Daoy (cell line): ENCODE measurements around the gene LSM11. TPM values are rescaled to one million over a fixed set of nuclear protein-coding genes. Genes with fewer than 3 reads are reported as not detected.

Source experiments
- DNase-seq: peaks from one replicate; pipeline ENCODE4 v3.0.0-alpha.2; 2015; ENCODE audit warnings: low read depth
- total RNA-seq: library from RNA; depleted of rRNA; stranded (reverse); fragments of >200 nt; shearing (Covaris generic); gene quantifications from 2 replicates; pipeline ENCODE4 v1.2.3, GENCODE V29; 2014

The LSM11 gene
- total RNA-seq, 1 experiment from 2014 or later, result 8.2 TPM

DNA sequence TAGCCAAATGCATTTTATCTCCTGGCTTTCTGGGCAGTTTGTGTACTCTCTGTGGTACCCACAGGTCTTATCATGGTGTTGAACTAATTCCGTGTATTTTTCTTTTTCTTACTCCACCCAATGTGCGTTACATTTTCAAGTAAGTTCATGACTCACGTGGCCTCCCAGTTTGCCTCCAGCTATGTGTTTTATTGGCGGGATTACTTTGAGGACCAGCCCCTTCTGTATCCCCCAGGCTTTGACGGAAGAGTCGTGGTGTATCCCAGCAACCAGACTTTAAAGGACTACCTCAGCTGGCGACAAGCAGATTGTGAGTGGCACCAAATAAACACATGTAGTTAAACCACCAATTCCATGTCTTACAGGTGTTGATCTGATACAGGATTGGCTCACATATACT lies 9.1 kb upstream of the LSM11 start:
- no peak for DNase-seq

DNA sequence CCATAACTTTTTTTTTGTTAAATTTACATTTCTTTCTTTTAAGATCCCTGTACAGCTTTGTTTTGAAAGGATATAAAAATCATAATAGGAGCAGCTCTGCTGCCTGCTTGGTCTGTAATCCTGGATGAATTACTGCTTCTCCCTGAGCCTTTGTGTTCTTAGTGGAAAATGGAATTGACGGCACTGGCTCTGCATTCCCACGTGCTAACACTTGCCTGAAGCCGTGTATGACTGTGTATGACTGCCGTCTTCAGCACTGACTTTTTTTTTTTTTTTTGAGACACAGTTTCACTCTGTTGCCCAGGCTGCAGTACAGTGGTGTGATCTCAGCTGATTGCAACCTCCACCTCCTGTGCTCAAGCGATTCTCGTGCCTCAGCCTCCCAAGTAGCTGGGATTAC lies 7.5 kb upstream of the LSM11 start:
- no peak for DNase-seq

DNA sequence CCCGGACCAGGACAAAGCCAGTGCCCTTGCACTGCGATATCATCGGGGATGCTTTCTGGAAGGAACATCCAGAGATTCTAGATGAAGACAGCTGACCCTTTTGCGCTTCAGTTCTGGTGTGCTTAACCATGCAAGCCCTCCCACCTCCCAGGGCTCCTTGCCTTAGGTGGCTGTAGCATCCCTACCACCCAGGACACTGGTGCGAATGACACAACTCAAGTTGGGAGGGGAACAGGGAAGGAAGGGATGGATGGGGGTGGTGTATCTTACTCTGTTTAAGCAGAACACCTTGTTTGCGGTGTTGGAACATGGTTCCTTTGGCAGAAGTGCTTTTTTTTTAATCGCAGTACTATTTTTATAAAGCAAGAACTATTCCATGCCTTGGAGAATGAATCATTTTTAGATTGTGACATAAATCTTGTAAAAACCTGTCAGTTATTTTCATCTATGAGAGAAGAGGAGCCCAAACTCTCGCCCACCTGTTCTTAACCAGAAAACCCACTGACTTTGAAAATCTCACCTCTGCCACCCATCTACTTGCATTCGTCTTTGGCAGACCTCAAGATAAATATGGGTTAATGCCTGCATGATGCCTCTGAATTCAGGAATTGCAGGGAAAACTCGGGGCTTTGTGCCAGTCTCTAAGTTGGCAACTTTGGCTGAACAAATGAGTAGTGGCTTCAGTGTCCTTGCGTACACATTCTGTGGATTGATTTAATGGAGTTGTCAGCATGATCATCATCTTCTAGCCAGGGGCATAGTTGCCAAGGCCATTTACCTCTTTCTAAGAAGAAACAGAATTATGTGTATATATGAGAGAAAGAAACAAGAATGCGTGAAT lies 3.9 kb upstream of the LSM11 start:
- DNase-seq, result no peak

DNA sequence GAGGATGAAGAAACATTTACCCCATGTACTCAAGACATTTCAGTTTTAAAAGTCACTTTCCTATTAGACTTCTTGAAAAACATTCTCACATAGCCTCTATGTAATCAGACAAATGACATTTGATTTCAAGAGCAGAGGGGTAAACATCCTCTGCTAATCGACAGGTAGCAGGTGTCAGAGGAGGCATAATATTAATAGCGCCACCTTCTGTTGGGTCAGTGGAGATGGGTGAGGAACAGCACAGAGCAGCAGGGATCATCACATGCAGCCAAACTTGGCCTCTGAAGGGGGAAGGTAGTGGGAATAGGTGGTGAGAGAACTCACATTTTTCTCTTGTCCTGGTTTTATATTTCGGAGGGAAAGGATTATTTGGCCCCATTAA lies 3.3 kb upstream of the LSM11 start:
- DNase-seq, result peak; percentile 28

DNA sequence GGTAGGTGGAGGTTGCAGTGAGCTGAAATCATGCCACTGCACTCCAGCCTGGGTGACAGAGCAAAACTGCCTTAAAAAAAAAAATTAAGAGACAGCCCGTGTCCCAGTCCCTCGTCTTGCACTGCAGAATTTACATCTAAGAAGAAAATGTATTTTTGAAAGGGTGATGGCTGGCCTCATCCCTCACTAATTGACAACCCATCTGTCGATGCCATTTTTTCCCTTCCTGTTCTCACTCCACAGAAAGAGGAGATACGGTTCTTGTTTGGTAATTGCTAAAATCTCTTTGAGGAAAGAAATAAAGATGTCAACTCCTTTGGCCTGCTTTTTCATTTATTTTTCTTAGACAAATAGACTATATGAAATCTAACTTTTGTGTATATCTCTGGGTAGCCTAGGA lies 2.4 kb upstream of the LSM11 start:
- DNase-seq, result no peak

DNA sequence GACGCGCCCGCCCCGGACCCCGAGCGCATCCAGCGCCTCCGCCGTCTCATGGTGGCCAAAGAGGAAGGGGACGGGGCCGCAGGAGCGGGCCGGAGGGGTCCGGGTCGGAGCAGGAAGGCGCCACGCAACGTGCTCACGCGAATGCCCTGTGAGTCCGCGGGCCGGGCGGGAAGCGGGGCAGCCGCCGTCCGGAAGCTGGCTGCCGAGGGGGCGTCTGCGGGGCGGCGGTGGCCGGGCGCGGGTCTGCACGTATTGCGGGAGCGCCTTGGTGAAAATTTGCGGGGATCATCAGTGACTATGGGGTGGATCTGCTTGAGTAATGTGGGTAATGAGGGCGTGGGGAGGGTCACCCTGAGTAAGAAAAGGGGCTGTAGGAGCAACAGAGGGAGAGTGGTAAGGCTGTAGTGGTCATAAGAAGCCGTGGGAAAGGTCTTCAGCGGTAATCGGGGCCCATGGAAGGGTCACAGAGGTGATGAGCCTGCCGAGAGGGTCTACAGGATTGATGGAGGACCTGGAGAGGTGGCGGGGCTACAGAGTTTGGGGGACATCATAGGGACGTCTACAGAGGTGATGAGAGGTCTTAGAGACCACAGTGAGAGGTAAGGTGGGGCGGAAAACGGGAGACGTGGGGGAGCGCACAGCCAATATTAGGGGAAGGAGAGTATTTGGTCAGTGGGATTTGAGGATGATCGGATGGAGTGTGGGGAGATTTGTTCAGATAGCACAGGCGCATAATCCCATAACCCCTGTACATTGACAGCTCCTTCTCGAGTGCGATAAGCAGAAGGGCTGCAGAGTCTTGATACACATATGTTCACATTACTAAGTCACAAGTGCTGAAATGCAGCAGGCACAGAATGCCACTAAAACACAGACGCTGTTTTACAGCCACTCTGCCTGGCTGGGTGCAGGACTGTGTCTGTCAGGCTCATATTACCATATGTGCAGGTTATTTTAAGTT lies 819 bp downstream of the LSM11 start:
- peak; percentile 33 for DNase-seq

DNA sequence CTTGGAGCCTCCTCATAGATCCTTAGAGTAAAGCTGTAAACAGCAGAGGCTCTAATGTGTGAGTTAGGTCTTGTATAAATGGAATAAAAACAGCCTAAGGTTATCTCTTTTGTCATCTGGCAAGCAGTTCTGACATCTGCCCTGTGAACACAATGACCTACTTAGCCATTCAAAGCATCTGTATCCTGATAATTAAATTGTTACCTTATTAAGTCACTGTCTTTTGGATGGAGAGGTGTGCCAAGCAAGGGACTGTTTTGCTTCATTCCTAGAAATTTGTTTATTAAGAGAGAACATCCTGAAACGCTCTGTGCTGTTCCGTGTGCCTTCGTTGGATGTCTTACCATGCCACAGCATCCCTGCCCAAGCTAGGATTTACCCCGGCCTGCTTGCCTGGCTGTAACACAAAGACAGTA lies 1.5 kb downstream of the LSM11 start:
- DNase-seq, result no peak

DNA sequence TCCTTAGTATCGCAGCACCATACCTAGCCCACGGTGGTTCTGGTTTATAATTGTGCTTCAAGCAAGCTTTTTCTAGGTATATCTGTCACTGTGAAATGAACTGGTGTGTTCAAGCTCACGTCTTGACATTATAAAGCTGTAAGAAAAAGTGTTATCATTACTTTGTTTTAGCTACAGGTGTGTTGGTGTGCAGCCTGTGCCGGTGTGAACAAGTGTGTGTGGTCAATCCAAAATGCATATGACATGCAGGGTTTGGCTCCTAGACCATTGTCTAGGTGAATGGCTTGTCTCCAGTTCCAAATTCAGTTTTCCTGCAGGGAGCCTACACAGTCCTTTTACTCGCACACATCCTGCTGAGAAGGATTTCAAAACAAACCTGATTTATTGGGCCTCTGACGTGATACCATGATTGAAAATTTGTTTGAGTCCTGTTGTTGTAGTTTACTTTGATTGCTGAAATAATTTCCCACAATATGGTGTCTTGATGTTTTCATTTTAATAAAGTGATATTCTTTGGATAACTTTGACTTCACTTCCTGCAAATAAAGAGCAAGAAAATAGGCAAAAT lies 3.7 kb downstream of the LSM11 start:
- no peak for DNase-seq

DNA sequence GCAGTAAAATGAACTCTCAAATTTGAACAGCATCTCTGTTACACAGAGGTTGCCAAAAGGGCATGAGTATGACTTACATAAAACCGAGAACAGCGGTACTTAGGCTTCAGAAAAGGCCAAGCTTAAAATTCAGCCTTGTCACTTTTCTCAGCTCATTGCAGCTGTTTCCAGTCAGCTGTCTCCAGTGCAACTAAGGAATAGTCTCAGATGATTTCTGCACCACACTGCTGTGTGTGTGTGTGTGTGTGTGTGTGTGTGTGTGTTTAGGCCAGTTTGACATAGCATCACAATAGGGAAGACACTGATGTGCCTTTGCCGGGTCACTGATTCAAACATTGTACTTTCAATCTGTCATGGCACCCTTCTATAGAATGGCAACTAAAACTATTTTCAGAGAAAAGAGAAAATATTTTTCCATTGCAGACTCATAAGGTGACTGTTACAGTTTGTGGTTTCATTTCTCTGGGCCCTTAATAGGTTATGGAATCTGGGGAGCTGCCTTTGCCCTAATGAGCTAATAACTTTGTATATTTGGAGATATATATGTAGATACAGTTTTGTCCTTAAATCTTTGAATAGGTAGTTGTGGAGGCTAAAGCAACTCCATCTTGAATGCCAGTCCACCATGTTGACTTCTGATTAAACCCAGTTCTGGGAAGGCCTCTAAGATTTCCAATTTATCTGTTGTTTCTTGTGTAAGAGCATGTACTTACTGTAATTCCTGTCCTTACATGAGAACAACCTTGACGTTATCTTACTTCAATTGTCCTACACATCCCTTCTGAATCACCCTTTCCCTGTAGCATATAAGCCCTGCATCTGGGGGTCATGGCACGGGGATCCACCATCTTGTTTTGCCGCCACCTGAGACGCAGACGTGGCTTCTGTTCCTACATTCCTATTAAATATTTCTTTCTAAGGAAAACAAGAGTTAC lies 4.5 kb downstream of the LSM11 start:
- no peak for DNase-seq

DNA sequence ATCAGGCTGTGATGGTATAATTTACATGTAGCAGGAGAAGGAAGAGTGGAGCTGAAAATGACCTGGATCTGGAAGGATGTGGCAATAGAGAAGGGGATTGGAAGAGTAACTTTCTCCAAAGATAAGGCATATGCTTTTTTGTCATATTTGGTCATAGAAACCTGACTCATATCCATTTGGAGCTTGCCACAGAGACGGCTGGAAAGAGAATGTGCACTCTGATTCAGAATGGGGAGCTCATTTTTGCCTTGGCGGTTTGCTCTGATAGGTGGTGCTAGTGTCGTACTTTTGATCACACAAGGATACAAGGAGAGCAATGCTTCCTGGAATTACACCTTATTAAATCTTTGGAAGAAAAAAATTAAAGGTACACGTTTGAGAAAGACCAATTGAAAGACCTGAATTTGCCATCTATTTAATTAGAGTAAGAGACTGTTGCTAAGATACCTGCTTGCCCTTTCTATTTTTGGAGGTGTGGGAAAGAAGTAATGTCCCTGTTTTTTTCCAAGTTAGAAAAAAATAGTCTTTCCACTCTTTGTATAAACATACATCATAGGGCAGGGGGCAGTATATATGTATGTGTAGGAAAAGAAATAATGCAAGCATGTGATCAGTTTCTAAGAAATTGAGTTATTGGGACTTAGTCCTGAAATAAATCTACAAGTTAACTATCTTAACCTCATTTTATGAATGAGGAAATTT lies 5.4 kb downstream of the LSM11 start:
- peak; percentile 85 for DNase-seq

DNA sequence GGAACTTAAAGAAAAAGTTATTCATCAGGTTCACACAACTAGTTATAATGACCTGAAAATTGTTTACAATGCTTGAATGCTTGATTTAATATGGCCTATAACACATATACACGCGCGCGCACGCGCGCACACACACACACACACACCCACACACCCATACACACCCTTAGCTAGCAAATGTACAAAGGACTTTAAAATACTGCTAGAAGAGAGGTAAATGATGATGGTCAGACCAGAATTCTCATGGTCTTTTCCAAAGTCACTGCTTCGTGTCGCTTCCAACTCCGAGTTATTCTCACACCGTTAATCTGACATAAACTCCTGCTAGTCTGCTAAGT lies 5.9 kb downstream of the LSM11 start:
- no peak for DNase-seq

DNA sequence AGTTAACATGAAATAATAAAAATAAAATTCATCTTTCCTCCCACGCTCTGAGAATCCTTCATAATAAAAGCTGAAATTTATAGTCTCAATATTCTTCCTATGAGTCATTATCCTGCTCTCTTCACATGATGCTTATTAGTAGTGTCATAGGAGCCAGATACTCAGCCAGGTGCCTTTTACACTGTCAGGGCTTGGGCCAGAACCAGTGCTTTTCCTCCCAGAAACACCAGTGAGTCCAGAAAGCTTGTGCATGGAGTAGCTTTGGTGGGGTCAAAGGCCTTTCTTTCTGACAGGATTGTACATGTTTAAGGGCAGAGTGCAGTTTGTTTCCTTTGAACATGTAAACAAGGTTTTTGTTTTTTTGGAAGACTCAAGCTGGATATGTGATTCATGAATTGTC lies 6.8 kb downstream of the LSM11 start:
- no peak for DNase-seq

DNA sequence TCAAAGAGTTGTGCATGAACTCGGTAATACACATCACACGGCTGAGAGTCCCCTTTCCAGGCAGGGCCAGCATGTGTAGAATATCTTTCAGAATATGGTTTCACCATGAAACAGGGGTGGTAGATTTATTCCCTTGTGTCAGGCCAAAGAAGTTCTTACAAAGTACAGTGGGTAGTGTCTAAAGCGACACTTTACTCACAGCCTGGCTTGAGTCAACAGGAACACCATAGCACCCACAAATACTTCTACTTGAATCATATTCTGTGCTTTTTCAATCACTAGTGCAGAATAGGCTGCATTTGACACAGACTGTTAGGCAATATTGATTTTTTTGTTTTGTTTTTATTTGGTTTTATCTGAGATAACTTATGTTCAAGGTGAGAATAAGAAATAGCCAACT lies 12.6 kb downstream of the LSM11 start:
- DNase-seq, result no peak

DNA sequence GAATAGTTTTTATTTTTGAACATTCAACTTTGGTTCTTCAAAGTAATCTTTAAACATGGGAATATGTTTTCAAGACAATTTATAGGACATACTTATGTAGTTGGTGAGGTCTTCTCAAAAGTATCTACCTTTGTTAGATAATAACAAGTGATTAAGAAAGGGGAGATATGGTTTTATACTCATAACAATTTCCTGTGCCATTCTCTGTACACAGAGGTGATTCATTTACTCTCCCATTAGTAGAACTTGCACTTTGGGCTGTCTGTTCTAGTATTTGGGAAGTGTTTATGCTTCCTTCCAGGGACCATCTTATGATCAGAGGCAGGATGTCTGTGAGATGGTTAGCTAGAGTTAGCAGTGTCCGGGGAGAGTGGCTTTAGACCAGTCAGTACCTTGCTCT lies 15.2 kb downstream of the LSM11 start:
- no peak for DNase-seq

DNA sequence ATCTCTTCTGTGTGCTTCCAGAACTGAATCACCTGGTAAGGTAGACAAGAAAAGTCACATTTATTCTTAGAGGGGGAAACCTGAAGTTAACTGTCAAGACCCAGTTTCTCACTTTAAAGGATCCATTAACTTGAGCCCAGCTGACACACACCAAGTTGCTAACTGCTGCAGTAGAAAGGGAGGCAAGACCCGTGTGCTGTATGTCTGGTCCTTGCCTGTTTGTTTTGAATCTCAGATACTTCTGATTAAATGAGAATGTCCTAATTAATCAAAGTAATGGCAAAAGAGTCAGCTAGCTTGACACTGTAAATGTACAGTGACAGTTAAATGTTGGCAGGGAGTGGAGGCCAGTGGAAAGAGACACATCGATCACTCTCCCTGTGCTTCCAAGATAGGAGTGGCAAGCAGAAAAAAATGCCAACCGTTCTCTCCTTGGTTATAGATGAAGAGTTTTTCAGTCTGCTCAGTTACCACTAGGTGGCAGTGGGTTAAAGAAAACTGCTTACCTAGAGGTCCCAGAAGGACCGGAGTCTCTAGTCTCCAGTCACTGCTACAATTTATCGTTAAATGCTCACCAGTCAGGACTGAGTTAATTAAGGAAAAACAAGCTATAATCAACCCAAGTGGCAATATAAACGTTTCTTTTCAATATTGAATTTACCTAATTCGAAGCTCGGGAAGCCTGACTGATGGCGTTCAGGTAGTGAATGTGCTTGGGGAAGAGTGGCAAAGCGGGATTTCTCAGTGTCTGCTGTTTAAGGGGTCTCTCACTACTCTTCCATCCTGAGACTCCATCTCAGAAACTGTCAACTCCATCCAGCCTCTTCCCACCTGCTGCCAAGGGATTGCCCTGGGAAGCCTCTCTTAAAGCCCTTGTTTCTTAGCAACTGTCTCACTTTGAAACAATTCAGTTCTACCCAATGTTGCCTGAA lies 18.4 kb downstream of the LSM11 start:
- peak; percentile 41 for DNase-seq

DNA sequence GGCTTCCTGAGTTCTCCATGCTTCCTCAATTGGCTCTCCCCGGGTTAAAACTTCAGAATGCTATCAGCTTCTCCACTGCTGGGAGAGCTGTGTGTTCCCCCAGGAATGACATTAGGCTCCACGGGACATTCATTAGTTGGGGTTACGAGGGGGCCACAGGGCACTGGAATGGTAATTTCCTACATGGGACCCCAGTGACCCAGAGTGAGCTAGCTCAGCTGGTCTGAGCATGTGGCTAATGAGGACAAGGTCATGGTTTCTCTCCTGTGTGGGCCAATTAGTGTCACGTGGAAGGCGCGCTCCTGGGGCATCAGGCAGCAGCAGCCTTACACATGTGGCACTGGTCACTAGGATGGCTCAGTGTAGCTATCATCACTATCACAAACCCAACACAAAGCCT lies 21.0 kb downstream of the LSM11 start:
- DNase-seq, result no peak

DNA sequence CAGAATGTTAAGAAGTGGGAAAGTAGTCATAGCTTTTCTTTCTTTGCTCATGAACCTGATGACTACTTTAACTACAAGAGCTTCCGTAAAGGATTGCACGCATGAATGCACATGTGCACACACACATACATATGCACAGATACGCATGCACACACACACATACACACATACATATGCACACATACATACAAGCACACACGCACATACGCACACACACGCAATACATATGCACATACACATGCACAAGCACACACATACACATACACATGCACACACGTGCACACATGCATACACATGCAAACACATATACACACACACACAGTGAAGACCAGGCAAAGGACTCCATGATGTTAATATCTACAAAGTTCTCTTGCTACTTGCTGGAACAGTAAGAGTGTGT lies 22.9 kb downstream of the LSM11 start:
- no peak for DNase-seq

DNA sequence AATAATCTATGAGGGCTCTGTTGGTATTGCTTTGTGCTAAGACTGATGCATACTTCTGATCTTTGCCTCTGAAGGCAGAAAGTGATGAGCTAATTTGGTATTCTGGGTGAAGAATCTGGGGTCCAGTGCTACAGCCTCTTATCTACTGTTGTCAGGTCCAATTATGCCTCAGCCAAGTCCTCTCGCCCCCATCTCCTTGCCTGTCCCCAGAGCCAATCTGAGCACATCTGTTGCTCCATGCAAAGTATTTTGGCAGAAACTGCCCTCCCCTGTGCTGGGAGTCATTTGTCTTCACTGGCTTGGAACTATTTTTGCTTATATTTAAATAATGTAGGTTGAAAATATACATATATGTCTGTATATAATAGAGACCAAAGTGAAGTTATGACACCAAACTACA lies 23.4 kb downstream of the LSM11 start:
- no peak for DNase-seq

DNA sequence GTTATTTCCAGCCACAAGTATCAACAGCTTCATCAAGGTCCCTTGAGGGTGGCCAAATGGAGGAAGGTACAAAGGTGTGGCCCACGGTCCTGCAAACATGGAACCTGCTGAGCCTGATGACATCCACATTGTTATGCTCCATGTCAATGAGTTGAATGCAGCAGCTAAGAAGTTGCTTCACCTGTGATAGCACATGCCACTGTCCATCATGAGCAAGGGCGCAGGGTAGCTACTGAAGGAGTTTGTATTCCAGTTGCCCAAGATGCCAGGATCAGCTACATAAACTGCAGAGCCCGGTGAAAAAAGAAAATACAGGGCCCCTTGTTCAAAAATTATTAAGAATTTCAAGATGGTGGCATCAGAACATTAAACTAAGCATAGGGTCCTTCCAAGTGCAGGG lies 24.2 kb downstream of the LSM11 start:
- no peak for DNase-seq

DNA sequence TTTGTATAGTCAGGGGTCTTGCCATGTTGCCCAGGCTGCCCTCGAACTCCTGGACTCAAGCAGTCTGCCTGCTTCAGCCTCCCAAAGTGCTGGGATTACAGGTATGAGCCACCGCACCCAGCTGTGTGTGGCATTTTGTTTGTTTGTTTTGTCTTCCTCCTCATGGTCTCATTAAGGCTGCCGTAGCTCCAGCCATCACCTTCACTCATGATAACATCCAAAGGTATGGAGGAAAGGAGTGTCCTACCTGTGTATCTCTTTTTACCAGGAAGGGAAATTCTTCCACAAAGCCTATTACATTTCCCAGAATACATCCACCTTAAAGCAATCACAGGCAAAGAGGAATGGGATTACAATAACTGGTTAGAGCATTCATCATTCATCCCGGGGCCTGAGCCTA lies 27.2 kb downstream of the LSM11 start:
- no peak for DNase-seq
